ENCODE measurements around the gene PBX4. TPM values are rescaled to one million over a fixed set of nuclear protein-coding genes. Genes with fewer than 3 reads are reported as not detected.

The PBX4 gene
- total and polyA plus RNA-seq, 2 experiments from 2014 or later, result 2.6 to 4.1 TPM

DNA sequence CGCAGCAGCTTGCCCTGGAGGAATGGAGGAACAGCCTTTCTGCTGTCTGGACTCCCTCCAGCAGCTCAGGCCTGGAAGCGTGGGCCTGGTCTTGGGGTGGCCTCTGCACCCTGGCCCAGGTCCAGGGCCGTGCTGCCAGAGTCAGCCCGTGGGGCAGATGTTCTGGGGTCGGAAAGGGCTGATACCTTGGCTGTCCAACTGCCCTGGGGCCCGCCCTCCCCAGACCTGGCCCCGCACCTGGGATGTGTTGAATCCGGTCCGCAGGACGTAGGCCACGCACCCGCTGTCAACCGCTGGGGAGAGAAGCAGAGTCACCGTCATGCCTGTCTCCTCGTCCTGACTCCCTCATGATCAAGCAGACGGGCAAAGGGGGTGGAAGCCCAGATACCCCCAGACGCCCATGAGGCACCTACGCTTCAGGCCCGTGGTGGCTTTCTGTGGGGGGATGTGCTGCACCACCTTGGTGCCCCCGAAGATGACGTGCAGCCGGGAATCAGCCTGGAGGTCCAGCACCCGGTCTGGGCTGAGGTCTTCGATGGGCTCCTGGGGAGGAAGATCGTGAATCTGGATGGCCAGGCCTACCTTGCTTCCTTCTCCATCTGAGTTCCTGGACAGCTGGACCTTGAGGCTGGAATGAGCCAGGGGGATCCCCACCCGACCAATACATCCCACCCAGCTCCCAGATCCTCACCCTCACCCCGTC, 37.3 kb upstream of the PBX4 start:
- H3K4me3 Mint-ChIP-seq, result no peak overlapping the region
- no peak for TF ChIP-seq EZH2 (IDR thresholded peaks at IDR 0.05; ENCODE audit: low read depth, unreplicated experiment)
- TF ChIP-seq, protein P1, sequence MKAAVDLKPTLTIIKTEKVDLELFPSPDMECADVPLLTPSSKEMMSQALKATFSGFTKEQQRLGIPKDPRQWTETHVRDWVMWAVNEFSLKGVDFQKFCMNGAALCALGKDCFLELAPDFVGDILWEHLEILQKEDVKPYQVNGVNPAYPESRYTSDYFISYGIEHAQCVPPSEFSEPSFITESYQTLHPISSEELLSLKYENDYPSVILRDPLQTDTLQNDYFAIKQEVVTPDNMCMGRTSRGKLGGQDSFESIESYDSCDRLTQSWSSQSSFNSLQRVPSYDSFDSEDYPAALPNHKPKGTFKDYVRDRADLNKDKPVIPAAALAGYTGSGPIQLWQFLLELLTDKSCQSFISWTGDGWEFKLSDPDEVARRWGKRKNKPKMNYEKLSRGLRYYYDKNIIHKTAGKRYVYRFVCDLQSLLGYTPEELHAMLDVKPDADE (IDR thresholded peaks at IDR 0.05), result no peak
- TF ChIP-seq CREB1 (CRISPR knock-in tag; IDR thresholded peaks at IDR 0.05; ENCODE audit: low read depth), result no peak
- no peak for TF ChIP-seq ZNF462 (CRISPR knock-in tag; IDR thresholded peaks at IDR 0.05)
- no peak for TF ChIP-seq EZH2phosphoT487 (IDR thresholded peaks at IDR 0.05; ENCODE audit: unreplicated experiment)
- peaks cover 80% of the 10 kb centered on the region for H3K36me3 Mint-ChIP-seq (ENCODE audit: low read depth)
- no peaks in the 10 kb centered on the region; the same call in 2 of the 3 replicates for H3K4me1 Mint-ChIP-seq
- Histone ChIP-seq H3K27ac (ENCODE audit: low read depth) (no peak overlapping the region), H3K4me2 (no peak overlapping the region), H3K79me2 (replicated peaks; ENCODE audit: insufficient read depth) (peaks cover 18% of the 10 kb centered on the region), H3K4me1 (ENCODE audit: insufficient read depth) (no peaks in the 10 kb centered on the region), H3K4me3 (no peak overlapping the region), H2AFZ (no peak overlapping the region), H3K36me3 (ENCODE audit: insufficient read depth) (peaks cover 30% of the 10 kb centered on the region; the same call in 1 of the 2 replicates), H3F3A (replicated peaks; ENCODE audit: low read depth) (0 out of 2 replicates have a peak, but pooled peaks cover 2% of the 10 kb centered on the region), H3K27me3 (ENCODE audit: insufficient read depth) (no peaks in the 10 kb centered on the region), H4K20me1 (replicated peaks; ENCODE audit: insufficient read depth) (peaks cover 10% of the 10 kb centered on the region; the same call in 1 of the 2 replicates), H3K9me2 (ENCODE audit: insufficient read depth) (no peaks in the 10 kb centered on the region)
- ATAC-seq (no peak), DNase-seq (ENCODE audit: low spot score) (no peak)
- no peak overlapping the region for H3K27ac Mint-ChIP-seq
- H3K27me3 Mint-ChIP-seq (ENCODE audit: insufficient read depth, low read depth, poor library complexity), result peaks cover 11% of the 10 kb centered on the region
- H3K9me3 Mint-ChIP-seq, result no peaks in the 10 kb centered on the region

Data from GM23338 (cell line).